Inferior parietal cortex (tissue), 1 donor: Measurements from ENCODE around the gene SLC25A5.
"Not testable (repeated sequence)": the region's sequence is repeated elsewhere in the genome, so short reads cannot be mapped to it uniquely, and the experiment has no call there.

Source experiments
- DNase-seq: peaks from one replicate; pipeline ENCODE4 v3.0.0-alpha.2; 2016; ENCODE audit errors: extremely low spot score

Gene SLC25A5

GRCh38 chrX:119467842-119468550, at the start of gene SLC25A5:
TSS of gene SLC25A5 (plus strand) at chrX:119468444. CDS start at chrX:119468516, 72 bp downstream.
- peak; percentile 63 for DNase-seq

GRCh38 chrX:119419146-119419545, 49.1 kb upstream of the SLC25A5 start:
- no peak for DNase-seq

GRCh38 chrX:119419898-119420297, 48.3 kb upstream of the SLC25A5 start:
- DNase-seq, result no peak

- DNase-seq, result no peak
Observed at GRCh38 chrX:119421016-119421705, 47.1 kb upstream of the SLC25A5 start.

- no peak for DNase-seq
Observed at GRCh38 chrX:119423631-119424030, 44.6 kb upstream of the SLC25A5 start.

GRCh38 chrX:119424999-119425398, 43.2 kb upstream of the SLC25A5 start:
- DNase-seq, result no peak

- DNase-seq, result no peak
Observed at GRCh38 chrX:119427024-119427794, 41.0 kb upstream of the SLC25A5 start.

- no peak for DNase-seq
Observed at GRCh38 chrX:119427795-119428185, 40.5 kb upstream of the SLC25A5 start.

- DNase-seq, result no peak
Observed at GRCh38 chrX:119429471-119429870, 38.8 kb upstream of the SLC25A5 start.

- not testable (repeated sequence) for DNase-seq
Observed at GRCh38 chrX:119441295-119441694, 26.9 kb upstream of the SLC25A5 start.

GRCh38 chrX:119442286-119442685, 26.0 kb upstream of the SLC25A5 start:
- no peak for DNase-seq

- DNase-seq, result no peak
Observed at GRCh38 chrX:119453202-119453601, 15.0 kb upstream of the SLC25A5 start.

GRCh38 chrX:119455264-119455663, 13.0 kb upstream of the SLC25A5 start:
- no peak for DNase-seq

GRCh38 chrX:119459181-119459580, 9.1 kb upstream of the SLC25A5 start:
- DNase-seq, result no peak

- DNase-seq, result no peak
Observed at GRCh38 chrX:119465555-119465954, 2.7 kb upstream of the SLC25A5 start.

GRCh38 chrX:119466970-119467369, 1.3 kb upstream of the SLC25A5 start:
- DNase-seq, result no peak

- DNase-seq, result no peak
Observed at GRCh38 chrX:119467433-119467832, 811 bp upstream of the SLC25A5 start.

- DNase-seq, result peak; percentile 77
Observed at GRCh38 chrX:119468551-119469312, 488 bp downstream of the SLC25A5 start.

GRCh38 chrX:119469313-119469635, 1.0 kb downstream of the SLC25A5 start:
- no peak for DNase-seq

- no peak for DNase-seq
Observed at GRCh38 chrX:119474615-119475388, 6.6 kb downstream of the SLC25A5 start.
